GM18520 (cell line): ENCODE data around the gene SLC17A4.

Source experiments
- ATAC-seq: cut with Tn5 transposase; IDR thresholded peaks from one replicate; pipeline ENCODE4 v1.9.1; 2021; ENCODE audit not compliant: unreplicated experiment

The SLC17A4 gene

DNA sequence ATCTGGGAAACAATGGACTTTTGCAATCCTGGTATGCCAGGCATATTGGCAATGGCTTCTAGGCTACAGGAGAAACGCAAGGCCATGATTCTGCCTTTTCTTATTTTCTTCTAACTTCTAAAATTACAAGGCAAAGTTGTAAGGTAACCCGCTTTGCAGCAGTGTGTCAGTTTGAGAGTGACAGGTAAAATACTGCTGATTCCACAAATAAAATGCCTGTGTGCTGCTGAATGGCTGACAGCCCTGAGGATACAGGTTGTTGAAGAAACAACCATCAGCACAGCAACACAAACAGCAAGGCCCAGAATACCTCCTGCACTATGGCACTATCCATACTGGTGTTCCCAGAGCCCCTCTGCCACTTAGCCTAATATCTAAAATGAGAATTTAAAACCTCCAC, 40.2 kb downstream of the SLC17A4 start:
- ATAC-seq = no peak

DNA sequence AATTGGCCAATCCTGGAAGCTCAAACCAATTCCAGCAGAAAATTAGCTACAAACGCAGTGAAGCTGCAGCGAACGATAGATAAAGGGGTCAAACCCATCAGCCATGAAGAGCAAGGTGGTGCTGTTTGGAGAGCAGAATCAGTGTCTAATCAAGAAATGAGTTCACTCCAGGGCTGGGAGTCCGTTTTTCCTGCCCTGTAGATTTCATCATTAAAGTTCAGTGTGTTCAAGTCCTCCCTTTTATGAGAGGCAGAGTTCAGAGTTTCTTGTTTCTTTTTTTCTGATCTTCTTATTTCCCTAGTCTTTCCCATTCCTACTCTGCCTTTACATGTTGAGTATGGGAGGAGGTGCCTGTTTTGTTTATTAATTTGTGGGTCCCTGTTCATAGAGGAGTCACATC, 46.9 kb downstream of the SLC17A4 start:
- ATAC-seq = no peak

DNA sequence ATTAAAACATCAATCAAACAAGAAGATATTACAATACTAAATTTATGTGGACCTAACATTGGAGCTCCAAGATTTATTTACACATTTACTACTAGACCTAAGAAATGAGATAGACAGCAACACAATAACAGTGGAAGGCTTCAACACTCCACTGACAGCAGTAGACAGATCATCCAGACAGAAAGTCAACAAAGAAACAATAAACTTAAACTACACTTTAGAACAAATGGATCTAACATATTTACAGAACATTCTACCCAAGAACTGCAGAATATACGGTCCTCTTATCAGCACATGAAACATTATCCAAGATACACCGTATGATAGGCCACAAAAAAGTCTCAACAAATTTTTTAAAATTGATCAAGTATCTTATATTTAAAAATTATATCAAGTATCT, 50.3 kb downstream of the SLC17A4 start:
- ATAC-seq = no peak

DNA sequence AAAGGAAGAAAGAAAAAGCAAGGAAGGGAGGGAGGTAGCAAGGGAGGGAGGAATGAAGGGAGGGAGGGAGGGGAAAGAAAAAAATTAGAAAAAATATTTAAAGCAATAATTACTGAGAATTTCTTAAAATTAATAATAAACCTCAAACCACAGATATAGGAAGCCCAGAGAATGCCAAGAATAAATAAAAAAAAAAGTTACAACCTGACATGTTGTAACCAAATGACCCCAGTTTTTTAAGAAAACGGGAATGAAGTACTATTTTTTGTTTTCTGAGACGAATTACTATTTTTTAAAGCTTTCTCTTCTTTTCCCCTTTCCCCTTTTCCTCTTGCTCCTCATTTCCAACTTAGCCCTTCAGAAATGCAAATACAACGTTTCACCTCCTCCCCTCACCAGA, 60.7 kb downstream of the SLC17A4 start:
- ATAC-seq = no peak

DNA sequence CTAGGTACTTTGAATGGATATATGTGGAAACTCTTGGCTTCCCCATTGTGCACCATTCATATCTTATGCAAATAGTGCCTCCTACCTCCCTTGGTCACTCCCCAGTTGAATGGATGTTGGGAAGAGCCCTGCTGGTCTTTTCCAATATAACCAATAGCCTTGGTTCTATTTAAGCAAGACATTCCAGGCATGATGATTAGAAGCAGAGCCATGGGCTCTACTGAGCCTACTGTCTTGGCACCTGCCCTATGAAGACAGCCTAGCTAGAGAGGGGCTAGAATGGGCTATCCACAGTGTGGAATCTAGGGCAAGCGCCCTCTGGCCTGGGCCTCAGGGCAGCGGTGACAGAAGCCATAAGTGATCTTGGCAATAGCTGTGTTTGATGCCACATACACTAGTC, 61.7 kb downstream of the SLC17A4 start:
- no peak for ATAC-seq

DNA sequence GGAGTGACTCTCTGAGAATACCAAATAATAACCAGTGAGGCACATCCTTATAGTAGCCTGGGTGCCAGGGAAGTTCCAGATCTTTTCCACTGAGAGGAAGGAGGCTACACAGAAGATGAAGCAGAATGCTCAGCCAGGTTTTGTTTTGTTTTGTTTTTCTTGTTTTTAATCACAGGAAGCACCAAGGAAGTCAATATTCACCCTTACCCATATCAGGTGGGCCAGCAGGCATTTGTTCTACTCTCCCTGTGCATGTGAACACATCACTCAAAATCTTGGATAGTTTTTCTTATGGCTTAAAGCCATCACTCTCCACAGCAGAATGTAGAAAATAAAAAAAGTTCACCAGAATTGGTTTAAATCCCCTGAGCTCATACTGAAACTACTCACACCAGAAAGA, 66.8 kb downstream of the SLC17A4 start:
- no peak for ATAC-seq

DNA sequence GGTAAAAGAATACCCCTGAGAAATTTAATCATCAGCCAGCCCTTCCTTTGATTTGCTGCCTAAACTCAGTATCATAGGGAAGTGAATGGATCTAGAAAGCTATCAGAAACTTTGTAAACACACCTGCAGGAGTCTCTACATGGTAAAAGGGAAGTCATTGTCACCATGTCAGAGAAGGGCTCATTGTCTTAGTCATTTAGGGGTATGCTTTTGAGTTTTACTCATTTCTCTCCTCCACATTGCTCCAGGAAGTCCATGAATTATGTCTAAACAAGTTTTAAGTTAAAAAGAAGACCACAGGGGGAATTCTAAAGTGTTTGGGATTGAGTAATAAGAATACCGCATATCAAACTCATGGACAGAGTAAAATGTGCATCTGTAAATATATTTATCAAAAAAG, 74.8 kb downstream of the SLC17A4 start:
- no peak for ATAC-seq

DNA sequence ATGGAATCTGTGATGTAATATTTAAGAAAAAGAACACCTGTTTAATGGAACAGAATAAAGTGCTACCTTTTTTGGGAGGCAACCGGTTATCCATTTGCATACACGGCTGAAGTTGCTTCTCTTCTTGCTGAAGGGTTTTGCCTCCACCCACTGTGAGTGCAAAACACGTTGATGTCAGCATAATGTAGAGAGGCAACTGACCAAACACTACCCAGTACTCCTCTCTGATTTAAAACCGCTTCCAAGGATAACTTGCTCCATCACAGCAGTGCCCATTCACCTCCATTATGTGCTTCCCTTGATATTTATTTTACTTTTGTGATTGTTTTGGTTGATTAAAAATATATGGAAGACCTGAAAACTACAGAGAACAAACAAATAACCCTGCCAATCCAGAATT, 75.9 kb downstream of the SLC17A4 start:
- ATAC-seq = no peak
